Measurements from ENCODE around the gene GPR155. TPM values are rescaled to one million over a fixed set of nuclear protein-coding genes. Genes with fewer than 3 reads are reported as not detected.
"Not testable (repeated sequence)": the region's sequence is repeated elsewhere in the genome, so short reads cannot be mapped to it uniquely, and the experiment has no call there.

The GPR155 gene
- total RNA-seq, 1 donor from 2014 or later = 14.7 TPM

DNA sequence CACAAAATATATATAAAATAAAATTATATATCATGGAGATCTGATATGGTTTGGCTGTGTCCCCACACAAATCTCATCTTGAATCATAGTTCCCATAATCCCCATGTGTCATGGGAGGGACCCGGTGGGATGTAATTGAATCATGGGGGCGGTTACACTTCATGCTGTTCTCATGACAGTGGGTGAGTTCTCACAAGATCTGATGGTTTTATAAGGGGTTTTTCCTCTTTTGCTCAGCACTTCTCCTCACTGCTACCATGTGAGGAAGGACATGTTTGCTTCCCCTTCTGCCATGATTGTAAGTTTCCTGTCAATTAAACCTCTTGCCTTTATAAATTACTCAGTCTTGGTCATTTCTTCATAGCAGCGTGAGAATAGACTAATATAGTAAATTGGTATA lies 98.1 kb downstream of the GPR155 start:
- not testable (repeated sequence) for FAIRE-seq; DNase-seq (ENCODE audit: low spot score in 2 of 2)

DNA sequence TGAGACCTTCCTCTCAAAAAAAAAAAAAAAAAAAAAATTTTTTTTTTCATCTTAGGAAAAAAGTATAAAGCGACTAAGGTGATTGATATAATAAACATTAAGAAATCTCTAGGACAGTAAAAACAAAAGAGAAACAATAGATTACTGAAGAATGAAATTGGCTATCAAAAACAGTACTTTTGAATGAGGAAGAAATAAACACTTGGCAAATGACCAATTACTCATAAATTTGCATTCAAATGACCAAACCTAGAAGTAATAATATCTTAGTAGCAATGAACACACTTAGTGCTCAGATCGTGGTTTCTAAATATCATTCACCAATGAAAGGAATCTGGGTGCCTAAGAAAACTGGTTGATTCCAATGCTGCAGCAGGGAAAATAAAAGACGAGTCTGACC lies 101.6 kb downstream of the GPR155 start:
- no peak for DNase-seq (ENCODE audit: low spot score in 2 of 2)
- peak; percentile 19 for FAIRE-seq

- DNase-seq (ENCODE audit: low spot score in 2 of 2) (no peak), FAIRE-seq (no peak)
Observed at GRCh38 chr2:174383796-174384195, 103.0 kb downstream of the GPR155 start.

Other genes starting within 250 kb of the GPR155 start
- 114 TPM for gene OLA1, start 238.5 kb downstream of the GPR155 start, total RNA-seq
- gene SP9, start 152.1 kb downstream of the GPR155 start, total RNA-seq = 7.7 TPM
- gene SCRN3, start 91.3 kb downstream of the GPR155 start, total RNA-seq = 42.4 TPM
- gene WIPF1, start 110.8 kb upstream of the GPR155 start, total RNA-seq = 1.2 TPM

Measured in frontal cortex (tissue), 4 donors.